T-helper 2 cell treated with Interferon-gamma antibody and Interleukin-4, amounts not matched to agents 5 μg/mL and 100 μg/mL, for 36 hours (primary cell): ENCODE data around the gene DLX2.

ENCODE experiments used
- DNase-seq: peaks from one replicate; pipeline ENCODE4 v3.0.0; 2021; ENCODE audit warnings: low spot score
- H3K27ac Mint-ChIP-seq: one replicate; pipeline ENCODE4 v1.8.0; 2021; ENCODE audit warnings: mild to moderate bottlenecking, mixed read lengths
- H3K27me3 Mint-ChIP-seq: one replicate; pipeline ENCODE4 v1.8.0; 2021; ENCODE audit warnings: low read depth, mixed read lengths
- H3K36me3 Mint-ChIP-seq: one replicate; pipeline ENCODE4 v1.8.0; 2021; ENCODE audit warnings: low read depth, mixed read lengths
- H3K4me1 Mint-ChIP-seq: one replicate; pipeline ENCODE4 v1.8.0; 2021; ENCODE audit warnings: low read depth, mixed read lengths
- H3K4me3 Mint-ChIP-seq: one replicate; pipeline ENCODE4 v1.8.0; 2022; ENCODE audit warnings: mild to moderate bottlenecking, moderate library complexity, mixed read lengths
- H3K9me3 Mint-ChIP-seq: one replicate; pipeline ENCODE4 v1.8.0; 2021; ENCODE audit warnings: mixed read lengths

Gene DLX2

GRCh38 chr2:172093416-172094293 lies 9.0 kb downstream of the DLX2 start:
- H3K4me1 Mint-ChIP-seq, result peaks cover 21% of the 10 kb centered on the region
- peak overlapping the region; percentile 46 for H3K27ac Mint-ChIP-seq
- H3K27me3 Mint-ChIP-seq, result peaks cover 89% of the 10 kb centered on the region
- H3K36me3 Mint-ChIP-seq, result peaks cover 3% of the 10 kb centered on the region
- H3K4me3 Mint-ChIP-seq, result peak overlapping the region; percentile 7
- no peak for DNase-seq
- H3K9me3 Mint-ChIP-seq, result no peaks in the 10 kb centered on the region

- no peak for DNase-seq
- peak overlapping the region; percentile 7 for H3K4me3 Mint-ChIP-seq
These were observed 9.8 kb downstream of the DLX2 start for GRCh38 chr2:172092716-172093415.

GRCh38 chr2:172091761-172092566 lies 10.7 kb downstream of the DLX2 start:
- Mint-ChIP-seq H3K4me3 (no peak overlapping the region), H3K36me3 (peaks cover 4% of the 10 kb centered on the region), H3K9me3 (no peaks in the 10 kb centered on the region), H3K27ac (no peak overlapping the region), H3K27me3 (peaks cover 91% of the 10 kb centered on the region), H3K4me1 (peaks cover 30% of the 10 kb centered on the region)
- DNase-seq, result no peak

More at GRCh38 chr2:172092716-172093415, 9.8 kb downstream of the DLX2 start:
- Mint-ChIP-seq H3K9me3 (no peaks in the 10 kb centered on the region), H3K27me3 (peaks cover 91% of the 10 kb centered on the region), H3K36me3 (peaks cover 4% of the 10 kb centered on the region), H3K4me1 (peaks cover 27% of the 10 kb centered on the region), H3K27ac (peak overlapping the region; percentile 9)

GRCh38 chr2:172091000-172091641 lies 11.6 kb downstream of the DLX2 start:
- no peak for DNase-seq
- H3K9me3 Mint-ChIP-seq, result no peaks in the 10 kb centered on the region
- H3K4me3 Mint-ChIP-seq, result no peak overlapping the region
- no peak overlapping the region for H3K27ac Mint-ChIP-seq
- H3K36me3 Mint-ChIP-seq, result peaks cover 4% of the 10 kb centered on the region
- peaks cover 34% of the 10 kb centered on the region for H3K4me1 Mint-ChIP-seq
- peaks cover 92% of the 10 kb centered on the region for H3K27me3 Mint-ChIP-seq

- DNase-seq, result no peak
- no peak overlapping the region for H3K4me3 Mint-ChIP-seq
These were observed 12.4 kb downstream of the DLX2 start for GRCh38 chr2:172090044-172090961.

GRCh38 chr2:172089633-172090032 lies 13.1 kb downstream of the DLX2 start:
- no peak overlapping the region for H3K27ac Mint-ChIP-seq
- H3K4me3 Mint-ChIP-seq, result no peak overlapping the region
- no peak for DNase-seq
- no peaks in the 10 kb centered on the region for H3K9me3 Mint-ChIP-seq
- peaks cover 4% of the 10 kb centered on the region for H3K36me3 Mint-ChIP-seq
- H3K4me1 Mint-ChIP-seq, result peaks cover 35% of the 10 kb centered on the region
- H3K27me3 Mint-ChIP-seq, result peaks cover 90% of the 10 kb centered on the region

More at GRCh38 chr2:172090044-172090961, 12.4 kb downstream of the DLX2 start:
- H3K27ac Mint-ChIP-seq, result peak overlapping the region; percentile 20
- peaks cover 35% of the 10 kb centered on the region for H3K4me1 Mint-ChIP-seq
- peaks cover 89% of the 10 kb centered on the region for H3K27me3 Mint-ChIP-seq
- H3K9me3 Mint-ChIP-seq, result no peaks in the 10 kb centered on the region
- H3K36me3 Mint-ChIP-seq, result peaks cover 4% of the 10 kb centered on the region

- Mint-ChIP-seq H3K27ac (no peak overlapping the region), H3K27me3 (peaks cover 94% of the 10 kb centered on the region), H3K4me1 (peaks cover 37% of the 10 kb centered on the region), H3K4me3 (no peak overlapping the region), H3K36me3 (peaks cover 4% of the 10 kb centered on the region), H3K9me3 (no peaks in the 10 kb centered on the region)
- no peak for DNase-seq
These were observed 13.6 kb downstream of the DLX2 start for GRCh38 chr2:172089005-172089504.

- DNase-seq, result no peak
- Mint-ChIP-seq H3K36me3 (peaks cover 4% of the 10 kb centered on the region), H3K9me3 (no peaks in the 10 kb centered on the region), H3K27me3 (peaks cover 94% of the 10 kb centered on the region), H3K4me1 (peaks cover 39% of the 10 kb centered on the region), H3K27ac (peak overlapping the region; percentile 65), H3K4me3 (peak overlapping the region; percentile 36)
These were observed 14.3 kb downstream of the DLX2 start for GRCh38 chr2:172088245-172089004.

GRCh38 chr2:172087780-172088244 lies 14.9 kb downstream of the DLX2 start:
- H3K4me3 Mint-ChIP-seq, result peak overlapping the region; percentile 47
- H3K9me3 Mint-ChIP-seq, result no peaks in the 10 kb centered on the region
- DNase-seq, result no peak
- peaks cover 3% of the 10 kb centered on the region for H3K36me3 Mint-ChIP-seq
- H3K27me3 Mint-ChIP-seq, result peaks cover 94% of the 10 kb centered on the region
- peaks cover 36% of the 10 kb centered on the region for H3K4me1 Mint-ChIP-seq
- H3K27ac Mint-ChIP-seq, result peak overlapping the region; percentile 63

GRCh38 chr2:172087207-172087779 lies 15.4 kb downstream of the DLX2 start:
- H3K4me1 Mint-ChIP-seq, result peaks cover 38% of the 10 kb centered on the region

GRCh38 chr2:172086241-172087206 lies 16.2 kb downstream of the DLX2 start:
- peak overlapping the region; percentile 77 for H3K27ac Mint-ChIP-seq
- peaks cover 38% of the 10 kb centered on the region for H3K4me1 Mint-ChIP-seq
- DNase-seq, result no peak
- peaks cover 94% of the 10 kb centered on the region for H3K27me3 Mint-ChIP-seq
- no peaks in the 10 kb centered on the region for H3K9me3 Mint-ChIP-seq
- H3K36me3 Mint-ChIP-seq, result peaks cover 3% of the 10 kb centered on the region
- peak overlapping the region; percentile 60 for H3K4me3 Mint-ChIP-seq

More at GRCh38 chr2:172087207-172087779, 15.4 kb downstream of the DLX2 start:
- no peak for DNase-seq
- peaks cover 3% of the 10 kb centered on the region for H3K36me3 Mint-ChIP-seq
- H3K4me3 Mint-ChIP-seq, result peak overlapping the region; percentile 60
- peaks cover 94% of the 10 kb centered on the region for H3K27me3 Mint-ChIP-seq
- peak overlapping the region; percentile 77 for H3K27ac Mint-ChIP-seq
- H3K9me3 Mint-ChIP-seq, result no peaks in the 10 kb centered on the region
